CD4-positive, alpha-beta T cell treated with Interferon gamma for 1 hour (primary cell): ENCODE results near the gene GPX4.
"Not testable (repeated sequence)": the region's sequence is repeated elsewhere in the genome, so short reads cannot be mapped to it uniquely, and the experiment has no call there.

Source experiments
- DNase-seq: peaks from one replicate; pipeline ENCODE4 v3.0.0-alpha.2; 2020

Gene GPX4

GRCh38 chr19:1105008-1105872 lies 1.4 kb downstream of the GPX4 start:
- no peak for DNase-seq

- no peak for DNase-seq
Measured at GRCh38 chr19:1105873-1106840, 2.4 kb downstream of the GPX4 start.

- no peak for DNase-seq
Measured at GRCh38 chr19:1106841-1107660, 3.3 kb downstream of the GPX4 start.

GRCh38 chr19:1107661-1108261 lies 4.0 kb downstream of the GPX4 start:
- no peak for DNase-seq

- DNase-seq, result no peak
Measured at GRCh38 chr19:1108291-1109031, 4.7 kb downstream of the GPX4 start.

- DNase-seq, result no peak
Measured at GRCh38 chr19:1109032-1109551, 5.3 kb downstream of the GPX4 start.

GRCh38 chr19:1109697-1110671 lies 6.2 kb downstream of the GPX4 start:
- no peak for DNase-seq

- DNase-seq, result no peak
Measured at GRCh38 chr19:1110809-1111640, 7.2 kb downstream of the GPX4 start.

GRCh38 chr19:1111641-1112267 lies 8.0 kb downstream of the GPX4 start:
- DNase-seq, result no peak

GRCh38 chr19:1112268-1113029 lies 8.7 kb downstream of the GPX4 start:
- no peak for DNase-seq

GRCh38 chr19:1113030-1113985 lies 9.5 kb downstream of the GPX4 start:
- peak; percentile 88 for DNase-seq

- DNase-seq, result no peak
Measured at GRCh38 chr19:1113986-1114483, 10.2 kb downstream of the GPX4 start.

GRCh38 chr19:1114728-1115127 lies 10.9 kb downstream of the GPX4 start:
- DNase-seq, result not testable (repeated sequence)

GRCh38 chr19:1115646-1116420 lies 12.0 kb downstream of the GPX4 start:
- DNase-seq, result no peak

GRCh38 chr19:1116726-1117581 lies 13.2 kb downstream of the GPX4 start:
- no peak for DNase-seq
